GM21367 (cell line): ENCODE results near the gene TAC4.
"Not testable (repeated sequence)": the region's sequence is repeated elsewhere in the genome, so short reads cannot be mapped to it uniquely, and the experiment has no call there.

Experiments
- ATAC-seq: cut with Tn5 transposase; IDR thresholded peaks from one replicate; pipeline ENCODE4 v1.9.1; 2021; ENCODE audit not compliant: unreplicated experiment

TAC4 gene

GRCh38 chr17:49843774-49844350 lies 4.0 kb downstream of the TAC4 start:
- no peak for ATAC-seq

- ATAC-seq: no peak
Measured at GRCh38 chr17:49842846-49843245, 5.0 kb downstream of the TAC4 start.

GRCh38 chr17:49842371-49842770 lies 5.5 kb downstream of the TAC4 start:
- no peak for ATAC-seq

- ATAC-seq: no peak
Measured at GRCh38 chr17:49841548-49841947, 6.3 kb downstream of the TAC4 start.

- ATAC-seq: no peak
Measured at GRCh38 chr17:49839455-49839854, 8.4 kb downstream of the TAC4 start.

GRCh38 chr17:49836111-49837030 lies 11.5 kb downstream of the TAC4 start:
- no peak for ATAC-seq

- no peak for ATAC-seq
Measured at GRCh38 chr17:49835472-49835871, 12.4 kb downstream of the TAC4 start.

- no peak for ATAC-seq
Measured at GRCh38 chr17:49834118-49834743, 13.6 kb downstream of the TAC4 start.

GRCh38 chr17:49832840-49833599 lies 14.8 kb downstream of the TAC4 start:
- no peak for ATAC-seq

GRCh38 chr17:49830605-49831004 lies 17.3 kb downstream of the TAC4 start:
- ATAC-seq: no peak

- ATAC-seq: no peak
Measured at GRCh38 chr17:49829026-49829425, 18.8 kb downstream of the TAC4 start.

GRCh38 chr17:49828325-49828724 lies 19.5 kb downstream of the TAC4 start:
- not testable (repeated sequence) for ATAC-seq

GRCh38 chr17:49825645-49826044 lies 22.2 kb downstream of the TAC4 start:
- ATAC-seq: no peak

- ATAC-seq: no peak
Measured at GRCh38 chr17:49823614-49824013, 24.3 kb downstream of the TAC4 start.

GRCh38 chr17:49822829-49823228 lies 25.0 kb downstream of the TAC4 start:
- ATAC-seq: no peak

- no peak for ATAC-seq
Measured at GRCh38 chr17:49821916-49822315, 26.0 kb downstream of the TAC4 start.

GRCh38 chr17:49821466-49821865 lies 26.4 kb downstream of the TAC4 start:
- ATAC-seq: no peak

GRCh38 chr17:49820773-49821172 lies 27.1 kb downstream of the TAC4 start:
- ATAC-seq: no peak

- no peak for ATAC-seq
Measured at GRCh38 chr17:49819651-49820050, 28.2 kb downstream of the TAC4 start.

GRCh38 chr17:49819138-49819537 lies 28.7 kb downstream of the TAC4 start:
- ATAC-seq: no peak

GRCh38 chr17:49817993-49818392 lies 29.9 kb downstream of the TAC4 start:
- ATAC-seq: no peak
